Spinal cord (tissue), 10 donors: ENCODE data around the gene MTNR1B. TPM values are rescaled to one million over a fixed set of nuclear protein-coding genes. Genes with fewer than 3 reads are reported as not detected.
A peak's percentile ranks its signal among the peaks of the same experiment; 100 is the strongest.

Source experiments
- DNase-seq, 6 donors: peaks; one replicate each; pipeline versions ENCODE4 v3.0.0 to v3.0.0-alpha.2; 2013 to 2015; ENCODE audit warnings: low spot score in 6 of 6, low read depth in 4 of 6
- H3K27ac ChIP-seq: one replicate; pipeline ENCODE4 v1.5.1; 2013; ENCODE audit warnings: low read depth, low read length, control low read depth
- H3K27me3 ChIP-seq: one replicate; pipeline ENCODE4 v1.6.1; 2013; ENCODE audit warnings: low read length; ENCODE audit not compliant: control insufficient read depth, insufficient read depth
- H3K36me3 ChIP-seq: one replicate; pipeline ENCODE4 v1.6.1; 2013; ENCODE audit warnings: low read length; ENCODE audit not compliant: control insufficient read depth, insufficient read depth
- H3K4me1 ChIP-seq: one replicate; pipeline ENCODE4 v1.6.1; 2013; ENCODE audit warnings: low read length; ENCODE audit not compliant: control insufficient read depth, insufficient read depth
- H3K4me3 ChIP-seq: one replicate; pipeline ENCODE4 v1.5.1; 2013; ENCODE audit warnings: low read depth, low read length, control low read depth
- H3K9me3 ChIP-seq: one replicate; pipeline ENCODE4 v1.6.1; 2013; ENCODE audit warnings: low read length; ENCODE audit not compliant: control insufficient read depth, insufficient read depth
- WGBS: methylation state at CpG from one replicate; pipeline ENCODE4 v1.1.5; 2013; ENCODE audit warnings: missing lambda C conversion rate; ENCODE audit not compliant: insufficient coverage; 5-methylcytosine and 5-hydroxymethylcytosine counted together
- long read RNA-seq, 4 donors: transcript quantifications; one replicate each; lab custom pipeline, GENCODE V29; 2026
- polyA plus RNA-seq, 2 donors: library from polyadenylated mRNA; unstranded; fragments of 120-200 nt; gene quantifications; one replicate each; pipeline ENCODE4 v1.2.1, GENCODE V29; 2013; ENCODE audit not compliant: insufficient read length in 2 of 2
- total RNA-seq, 2 donors: library from RNA; depleted of rRNA in 1 of 2; stranded (reverse); fragments of 120-200 nt in 1 of 2; fragments of >200 nt in 1 of 2; gene quantifications; one replicate each; pipeline versions ENCODE4 v1.2.3 to v1.2.4, GENCODE V29; 2013 to 2014
- donor health status: healthy.

Gene MTNR1B
- total RNA-seq (under 1 TPM in 1 of 2 donors, not detected in 1; 0.89 TPM), polyA plus RNA-seq (1 to 10 TPM in 1 of 2 donors, under 1 TPM in 1; 0.44 to 1.0 TPM)
- long read RNA-seq, donor 1, result 0 reads
- long read RNA-seq, donor 2, result 0 reads
- long read RNA-seq, donor 3, result 0 reads
- long read RNA-seq, donor 4, result 0 reads

GRCh38 chr11:92969634-92970347 is at the start of gene MTNR1B:
Gene MTNR1B, plus strand, starts transcription at chr11:92969651. Its CDS starts 75 bp downstream, at chr11:92969726.
- Histone ChIP-seq H3K36me3 (no peaks in the 10 kb centered on the region), H3K4me1 (peaks cover 11% of the 10 kb centered on the region), H3K9me3 (no peaks in the 10 kb centered on the region), H3K27me3 (peaks cover 22% of the 10 kb centered on the region), H3K4me3 (peak within 1 kb of the TSS; percentile 26), H3K27ac (no peak within 1 kb of the TSS)
- WGBS, result 11% methylated on average over 57 of the region's 58 CpGs
- DNase-seq, result peak in 2 of 6 donors; percentile 38 to 67

GRCh38 chr11:92920331-92920730 is 49.1 kb upstream of the MTNR1B start:
- Histone ChIP-seq H3K9me3 (peaks cover 3% of the 10 kb centered on the region), H3K4me1 (no peaks in the 10 kb centered on the region), H3K27me3 (no peaks in the 10 kb centered on the region), H3K36me3 (peaks cover 4% of the 10 kb centered on the region), H3K4me3 (no peak overlapping the region), H3K27ac (no peak overlapping the region)
- peak in 2 of 6 donors; percentile 35 to 59 for DNase-seq
- WGBS, result 38% methylated on average over 1 of the region's 2 CpGs

GRCh38 chr11:92922731-92923130 is 46.7 kb upstream of the MTNR1B start:
- WGBS, result no CpG with 5 or more reads among the region's 1 CpG

GRCh38 chr11:92929246-92929645 is 40.2 kb upstream of the MTNR1B start:
- Histone ChIP-seq H3K27me3 (no peaks in the 10 kb centered on the region), H3K4me1 (no peaks in the 10 kb centered on the region), H3K4me3 (no peak overlapping the region), H3K27ac (no peak overlapping the region), H3K9me3 (peaks cover 6% of the 10 kb centered on the region), H3K36me3 (no peaks in the 10 kb centered on the region)
- DNase-seq, result no peak
- 100% methylated on average over 1 of the region's 3 CpGs for WGBS

More at GRCh38 chr11:92922731-92923130, 46.7 kb upstream of the MTNR1B start:
- Histone ChIP-seq H3K9me3 (peaks cover 6% of the 10 kb centered on the region), H3K27ac (no peak overlapping the region), H3K4me1 (no peaks in the 10 kb centered on the region), H3K36me3 (no peaks in the 10 kb centered on the region), H3K27me3 (no peaks in the 10 kb centered on the region), H3K4me3 (no peak overlapping the region)
- DNase-seq, result no peak

- Histone ChIP-seq H3K4me1 (no peaks in the 10 kb centered on the region), H3K36me3 (no peaks in the 10 kb centered on the region), H3K27me3 (no peaks in the 10 kb centered on the region), H3K4me3 (no peak overlapping the region), H3K9me3 (peaks cover 6% of the 10 kb centered on the region), H3K27ac (no peak overlapping the region)
- 100% methylated on average over 6 of the region's 11 CpGs for WGBS
- DNase-seq, result no peak
Measured at GRCh38 chr11:92929653-92930052, 39.8 kb upstream of the MTNR1B start.

GRCh38 chr11:92931746-92932422 is 37.6 kb upstream of the MTNR1B start:
- Histone ChIP-seq H3K36me3 (no peaks in the 10 kb centered on the region), H3K4me3 (no peak overlapping the region), H3K9me3 (no peaks in the 10 kb centered on the region), H3K27me3 (no peaks in the 10 kb centered on the region), H3K27ac (no peak overlapping the region), H3K4me1 (no peaks in the 10 kb centered on the region)
- no CpG with 5 or more reads among the region's 3 CpGs for whole genome bisulfite sequencing
- peak in 1 of 6 donors; percentile 87 for DNase-seq

- Histone ChIP-seq H3K9me3 (peaks cover 2% of the 10 kb centered on the region), H3K36me3 (no peaks in the 10 kb centered on the region)
- WGBS, result 83% methylated on average over 2 of the region's 4 CpGs
Measured at GRCh38 chr11:92939305-92939704, 30.1 kb upstream of the MTNR1B start.

GRCh38 chr11:92941676-92942571 is 27.5 kb upstream of the MTNR1B start:
- no peak overlapping the region for H3K4me3 ChIP-seq
- peak in 5 of 6 donors; percentile 23 to 90 (median 42) for DNase-seq
- H3K4me1 ChIP-seq, result no peaks in the 10 kb centered on the region
- H3K36me3 ChIP-seq, result no peaks in the 10 kb centered on the region
- no peaks in the 10 kb centered on the region for H3K27me3 ChIP-seq
- H3K27ac ChIP-seq, result no peak overlapping the region
- 27% methylated on average over 4 of the region's 12 CpGs for WGBS
- H3K9me3 ChIP-seq, result peaks cover 2% of the 10 kb centered on the region

More at GRCh38 chr11:92939305-92939704, 30.1 kb upstream of the MTNR1B start:
- no peak overlapping the region for H3K27ac ChIP-seq
- no peaks in the 10 kb centered on the region for H3K27me3 ChIP-seq
- H3K4me1 ChIP-seq, result no peaks in the 10 kb centered on the region
- no peak overlapping the region for H3K4me3 ChIP-seq
- DNase-seq, result no peak

GRCh38 chr11:92946707-92947106 is 22.7 kb upstream of the MTNR1B start:
- no peak overlapping the region for H3K4me3 ChIP-seq
- H3K27me3 ChIP-seq, result no peaks in the 10 kb centered on the region
- no peak for DNase-seq
- H3K27ac ChIP-seq, result no peak overlapping the region
- WGBS, result 100% methylated on average over 1 of the region's 3 CpGs
- no peaks in the 10 kb centered on the region for H3K36me3 ChIP-seq
- H3K9me3 ChIP-seq, result peaks cover 2% of the 10 kb centered on the region
- H3K4me1 ChIP-seq, result no peaks in the 10 kb centered on the region
